ENCODE results near the gene IL22RA2. TPM values are rescaled to one million over a fixed set of nuclear protein-coding genes. Genes with fewer than 3 reads are reported as not detected.

Gene IL22RA2
- total RNA-seq, 1 experiment from 2014 or later, result not detected

DNA sequence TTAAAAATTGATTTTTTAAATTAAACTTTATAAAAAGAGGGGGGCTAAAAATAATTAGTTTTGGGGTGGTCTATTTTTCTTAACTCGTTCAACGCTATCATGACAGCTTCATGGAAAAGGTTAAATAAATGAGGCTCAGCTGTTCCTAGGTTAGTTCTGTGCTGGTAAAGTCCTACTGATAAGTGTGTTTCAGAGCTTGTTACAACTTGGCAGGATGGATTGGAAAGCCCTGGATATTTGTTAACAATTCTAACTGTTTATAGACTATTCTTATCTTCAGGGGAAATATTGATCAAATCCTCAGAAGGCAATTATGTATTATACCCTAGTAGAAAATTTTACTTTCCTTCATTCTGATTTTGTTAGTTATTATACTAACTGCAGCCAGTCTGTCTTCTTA is 50.4 kb downstream of the IL22RA2 start:
- no peak for DNase-seq (ENCODE audit: low spot score)
- no peak for ATAC-seq
- Mint-ChIP-seq H3K36me3 (peaks cover 34% of the 10 kb centered on the region), H3K4me3 (no peak overlapping the region), H3K9me3 (peaks cover 67% of the 10 kb centered on the region), H3K27me3 (ENCODE audit: low read depth) (peaks cover 3% of the 10 kb centered on the region; the same call in 1 of the 2 replicates), H3K4me1 (no peaks in the 10 kb centered on the region), H3K27ac (no peak overlapping the region)
- POLR2A ChIA-PET, result interaction anchor here (0.6 kb wide), 1 partner anchor 301 kb away, joined by 3 read pairs; the partner anchor contains the start of gene PEX7
- CTCF ChIA-PET, result no interaction called here
- TF ChIP-seq ELF4 (CRISPR knock-in tag; IDR thresholded peaks at IDR 0.05; ENCODE audit: low read depth) (no peak), IRF2 (CRISPR knock-in tag; IDR thresholded peaks at IDR 0.05; ENCODE audit: borderline replicate concordance, low read depth) (no peak), E2F4 (CRISPR knock-in tag; IDR thresholded peaks at IDR 0.05; ENCODE audit: borderline replicate concordance, low read depth) (no peak), ZBTB43 (CRISPR knock-in tag; IDR thresholded peaks at IDR 0.05) (no peak), ATF2 (CRISPR knock-in tag; IDR thresholded peaks at IDR 0.05; ENCODE audit: borderline replicate concordance, low read depth) (no peak)

GRCh38 chr6:137122612-137123011 is 50.8 kb downstream of the IL22RA2 start:
- TF ChIP-seq ZBTB43 (CRISPR knock-in tag; IDR thresholded peaks at IDR 0.05), result no peak
- TF ChIP-seq FOXP1 (CRISPR knock-in tag; IDR thresholded peaks at IDR 0.05; ENCODE audit: borderline replicate concordance), result no peak
- no peak for TF ChIP-seq ZNF423 (CRISPR knock-in tag; IDR thresholded peaks at IDR 0.05)
- TF ChIP-seq, protein P1, sequence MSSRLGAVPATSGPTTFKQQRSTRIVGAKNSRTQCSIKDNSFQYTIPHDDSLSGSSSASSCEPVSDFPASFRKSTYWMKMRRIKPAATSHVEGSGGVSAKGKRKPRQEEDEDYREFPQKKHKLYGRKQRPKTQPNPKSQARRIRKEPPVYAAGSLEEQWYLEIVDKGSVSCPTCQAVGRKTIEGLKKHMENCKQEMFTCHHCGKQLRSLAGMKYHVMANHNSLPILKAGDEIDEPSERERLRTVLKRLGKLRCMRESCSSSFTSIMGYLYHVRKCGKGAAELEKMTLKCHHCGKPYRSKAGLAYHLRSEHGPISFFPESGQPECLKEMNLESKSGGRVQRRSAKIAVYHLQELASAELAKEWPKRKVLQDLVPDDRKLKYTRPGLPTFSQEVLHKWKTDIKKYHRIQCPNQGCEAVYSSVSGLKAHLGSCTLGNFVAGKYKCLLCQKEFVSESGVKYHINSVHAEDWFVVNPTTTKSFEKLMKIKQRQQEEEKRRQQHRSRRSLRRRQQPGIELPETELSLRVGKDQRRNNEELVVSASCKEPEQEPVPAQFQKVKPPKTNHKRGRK (CRISPR knock-in tag; IDR thresholded peaks at IDR 0.05; ENCODE audit: borderline replicate concordance), result no peak
- no peak for TF ChIP-seq NR3C1 (CRISPR knock-in tag; conservative IDR thresholded peaks at IDR 0.05; ENCODE audit: low read depth)
- no peak for TF ChIP-seq ERG (CRISPR knock-in tag; IDR thresholded peaks at IDR 0.05)
- no peak for TF ChIP-seq JAZF1 (CRISPR knock-in tag; IDR thresholded peaks at IDR 0.05)
- no peak for TF ChIP-seq STAT6 (CRISPR knock-in tag; conservative IDR thresholded peaks at IDR 0.05; ENCODE audit: low read depth)
- TF ChIP-seq MYBL2 (CRISPR knock-in tag; IDR thresholded peaks at IDR 0.05), result no peak
- TF ChIP-seq, protein P2, sequence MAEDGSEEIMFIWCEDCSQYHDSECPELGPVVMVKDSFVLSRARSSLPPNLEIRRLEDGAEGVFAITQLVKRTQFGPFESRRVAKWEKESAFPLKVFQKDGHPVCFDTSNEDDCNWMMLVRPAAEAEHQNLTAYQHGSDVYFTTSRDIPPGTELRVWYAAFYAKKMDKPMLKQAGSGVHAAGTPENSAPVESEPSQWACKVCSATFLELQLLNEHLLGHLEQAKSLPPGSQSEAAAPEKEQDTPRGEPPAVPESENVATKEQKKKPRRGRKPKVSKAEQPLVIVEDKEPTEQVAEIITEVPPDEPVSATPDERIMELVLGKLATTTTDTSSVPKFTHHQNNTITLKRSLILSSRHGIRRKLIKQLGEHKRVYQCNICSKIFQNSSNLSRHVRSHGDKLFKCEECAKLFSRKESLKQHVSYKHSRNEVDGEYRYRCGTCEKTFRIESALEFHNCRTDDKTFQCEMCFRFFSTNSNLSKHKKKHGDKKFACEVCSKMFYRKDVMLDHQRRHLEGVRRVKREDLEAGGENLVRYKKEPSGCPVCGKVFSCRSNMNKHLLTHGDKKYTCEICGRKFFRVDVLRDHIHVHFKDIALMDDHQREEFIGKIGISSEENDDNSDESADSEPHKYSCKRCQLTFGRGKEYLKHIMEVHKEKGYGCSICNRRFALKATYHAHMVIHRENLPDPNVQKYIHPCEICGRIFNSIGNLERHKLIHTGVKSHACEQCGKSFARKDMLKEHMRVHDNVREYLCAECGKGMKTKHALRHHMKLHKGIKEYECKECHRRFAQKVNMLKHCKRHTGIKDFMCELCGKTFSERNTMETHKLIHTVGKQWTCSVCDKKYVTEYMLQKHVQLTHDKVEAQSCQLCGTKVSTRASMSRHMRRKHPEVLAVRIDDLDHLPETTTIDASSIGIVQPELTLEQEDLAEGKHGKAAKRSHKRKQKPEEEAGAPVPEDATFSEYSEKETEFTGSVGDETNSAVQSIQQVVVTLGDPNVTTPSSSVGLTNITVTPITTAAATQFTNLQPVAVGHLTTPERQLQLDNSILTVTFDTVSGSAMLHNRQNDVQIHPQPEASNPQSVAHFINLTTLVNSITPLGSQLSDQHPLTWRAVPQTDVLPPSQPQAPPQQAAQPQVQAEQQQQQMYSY (CRISPR knock-in tag; IDR thresholded peaks at IDR 0.05), result no peak
- no peak for TF ChIP-seq CDX4 (CRISPR knock-in tag; IDR thresholded peaks at IDR 0.05; ENCODE audit: borderline replicate concordance)
- TF ChIP-seq NFATC4 (CRISPR knock-in tag; IDR thresholded peaks at IDR 0.05), result no peak
- TF ChIP-seq, protein P3, sequence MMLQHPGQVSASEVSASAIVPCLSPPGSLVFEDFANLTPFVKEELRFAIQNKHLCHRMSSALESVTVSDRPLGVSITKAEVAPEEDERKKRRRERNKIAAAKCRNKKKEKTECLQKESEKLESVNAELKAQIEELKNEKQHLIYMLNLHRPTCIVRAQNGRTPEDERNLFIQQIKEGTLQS (CRISPR knock-in tag; conservative IDR thresholded peaks at IDR 0.05), result no peak
- ATAC-seq, result no peak
- DNase-seq (ENCODE audit: low spot score), result no peak
- CTCF ChIA-PET, result no interaction called here
- Mint-ChIP-seq H3K27ac (no peak overlapping the region), H3K4me1 (no peaks in the 10 kb centered on the region), H3K36me3 (peaks cover 38% of the 10 kb centered on the region), H3K4me3 (no peak overlapping the region), H3K9me3 (peaks cover 67% of the 10 kb centered on the region), H3K27me3 (ENCODE audit: low read depth) (peaks cover 3% of the 10 kb centered on the region; the same call in 1 of the 2 replicates)
- POLR2A ChIA-PET, result interaction anchor here (0.6 kb wide), 1 partner anchor 300 kb away, joined by 3 read pairs; the partner anchor contains the start of gene PEX7

Measured in WTC11 (cell line).